Stimulated activated CD4-positive, alpha-beta T cell treated with anti-CD3 and anti-CD28 coated beads, Interleukin-4, amount 100 ng/mL, for 24 hours (primary cell): ENCODE results near the gene CFAP52.
A peak's percentile ranks its signal among the peaks of the same experiment; 100 is the strongest.
"Not testable (repeated sequence)": the region's sequence is repeated elsewhere in the genome, so short reads cannot be mapped to it uniquely, and the experiment has no call there.

ENCODE experiments used
- DNase-seq: peaks from one replicate; pipeline ENCODE4 v3.0.0-alpha.2; 2020

The CFAP52 gene

GRCh38 chr17:9647014-9647413, 70.6 kb downstream of the CFAP52 start:
- DNase-seq, result no peak

- DNase-seq, result no peak
Observed at GRCh38 chr17:9648521-9649110, 72.2 kb downstream of the CFAP52 start.

- no peak for DNase-seq
Observed at GRCh38 chr17:9658593-9659211, 82.3 kb downstream of the CFAP52 start.

GRCh38 chr17:9661027-9661426, 84.6 kb downstream of the CFAP52 start:
- no peak for DNase-seq

- DNase-seq, result not testable (repeated sequence)
Observed at GRCh38 chr17:9663511-9663910, 87.1 kb downstream of the CFAP52 start.

- no peak for DNase-seq
Observed at GRCh38 chr17:9666461-9667050, 90.1 kb downstream of the CFAP52 start.

- DNase-seq, result no peak
Observed at GRCh38 chr17:9668517-9668916, 92.1 kb downstream of the CFAP52 start.

GRCh38 chr17:9669551-9670008, 93.1 kb downstream of the CFAP52 start:
- DNase-seq, result no peak

- no peak for DNase-seq
Observed at GRCh38 chr17:9670596-9670995, 94.2 kb downstream of the CFAP52 start.

- DNase-seq, result no peak
Observed at GRCh38 chr17:9671559-9671958, 95.1 kb downstream of the CFAP52 start.

GRCh38 chr17:9672266-9672665, 95.8 kb downstream of the CFAP52 start:
- no peak for DNase-seq

GRCh38 chr17:9672691-9673090, 96.2 kb downstream of the CFAP52 start:
- DNase-seq, result no peak

- no peak for DNase-seq
Observed at GRCh38 chr17:9676084-9676483, 99.6 kb downstream of the CFAP52 start.

- DNase-seq, result peak; percentile 10
Observed at GRCh38 chr17:9676820-9677310, 100.4 kb downstream of the CFAP52 start.

GRCh38 chr17:9677411-9677810, 101.0 kb downstream of the CFAP52 start:
- DNase-seq, result no peak

- no peak for DNase-seq
Observed at GRCh38 chr17:9677896-9678295, 101.5 kb downstream of the CFAP52 start.

- DNase-seq, result no peak
Observed at GRCh38 chr17:9684955-9685621, 108.6 kb downstream of the CFAP52 start.
